HG03097 (cell line): ENCODE data around the gene GPC4.

Experiments used
- ATAC-seq: cut with Tn5 transposase; IDR thresholded peaks from one replicate; pipeline ENCODE4 v1.9.1; 2021; ENCODE audit not compliant: unreplicated experiment, low FRiP score

GPC4 gene

DNA sequence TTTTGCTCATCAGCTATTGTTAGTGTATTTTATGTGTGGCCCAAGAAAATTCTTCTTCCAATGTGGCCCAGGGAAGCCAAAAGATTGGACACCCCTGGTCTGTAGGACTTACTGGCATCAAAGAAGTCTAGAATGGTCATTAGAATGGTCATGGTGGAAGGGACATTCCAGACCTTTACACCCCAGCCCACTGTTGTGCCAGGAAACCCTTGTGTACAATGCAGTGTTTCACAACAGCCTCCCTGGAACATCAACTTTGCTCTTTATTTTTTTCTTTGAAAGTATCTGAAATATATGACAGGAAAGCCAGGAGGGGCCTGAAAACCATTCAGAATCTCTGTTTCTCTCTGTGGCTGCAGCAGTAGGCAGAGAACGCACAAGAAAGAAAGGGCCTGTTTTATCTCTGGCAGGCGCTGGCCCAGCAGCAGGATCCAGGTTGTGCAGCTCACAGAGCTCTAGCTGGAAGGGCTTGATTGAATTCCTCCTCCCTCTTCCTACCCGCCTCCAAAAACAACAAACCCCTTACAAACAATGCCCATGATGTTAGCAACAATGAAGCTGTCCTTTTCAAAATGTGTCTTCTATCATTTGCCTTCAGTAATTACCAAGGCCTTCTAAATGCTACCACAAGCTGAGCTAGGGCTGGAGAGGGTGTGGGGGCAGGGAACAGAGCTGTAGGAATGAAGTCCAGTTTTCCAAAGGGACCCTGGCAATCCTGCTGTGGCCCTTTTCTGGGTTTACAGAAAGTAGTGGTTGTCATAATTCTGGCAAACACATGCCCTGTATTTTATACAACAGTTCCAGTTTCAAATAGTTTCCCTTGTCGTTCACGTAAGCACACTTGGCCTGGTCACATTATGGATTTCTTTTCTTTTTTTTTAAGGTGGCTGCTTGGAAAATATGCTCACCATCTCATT is 164.8 kb downstream of the GPC4 start:
- no peak for ATAC-seq
